Natural killer cell (primary cell): ENCODE results near the gene CAPZA2. TPM values are rescaled to one million over a fixed set of nuclear protein-coding genes. Genes with fewer than 3 reads are reported as not detected.
A peak's percentile ranks its signal among the peaks of the same experiment; 100 is the strongest.

ENCODE experiments used
- ATAC-seq, 3 donors: fragments of 150-1000 bp in 2 of 3; fragments of 200-7000 bp in 1 of 3; cut with Tn5 transposase; 1 replicate in 1 of 3; 2 replicates in 2 of 3; pipeline ENCODE4 v1.10.0; 2021; ENCODE audit warnings: mild to moderate bottlenecking in 2 of 3, moderate library complexity in 2 of 3
- DNase-seq, 2 donors: peaks; one replicate each; pipeline versions ENCODE4 v3.0.0 to v3.0.0-alpha.2; 2013 to 2021; ENCODE audit warnings: mixed read lengths in 1 of 2
- H3K27ac ChIP-seq: one replicate; pipeline ENCODE4 v1.5.1; 2013; ENCODE audit warnings: mild to moderate bottlenecking, low read length
- H3K27me3 ChIP-seq: one replicate; pipeline ENCODE4 v1.6.1; 2013; ENCODE audit warnings: low read length; ENCODE audit not compliant: control insufficient read depth, insufficient read depth
- H3K36me3 ChIP-seq: one replicate; pipeline ENCODE4 v1.6.1; 2013; ENCODE audit warnings: low read length; ENCODE audit not compliant: control insufficient read depth, insufficient read depth
- H3K4me1 ChIP-seq: one replicate; pipeline ENCODE4 v1.6.1; 2013; ENCODE audit warnings: low read length; ENCODE audit not compliant: control insufficient read depth, insufficient read depth
- H3K4me3 ChIP-seq: one replicate; pipeline ENCODE4 v1.5.1; 2013; ENCODE audit warnings: low read length
- H3K9me3 ChIP-seq: one replicate; pipeline ENCODE4 v1.6.1; 2013; ENCODE audit warnings: low read length; ENCODE audit not compliant: control insufficient read depth, insufficient read depth
- H3K27ac Mint-ChIP-seq, 2 donors: one replicate each; pipeline ENCODE4 v1.8.0; 2022; ENCODE audit warnings: mild to moderate bottlenecking in 2 of 2, mixed read lengths in 2 of 2, moderate library complexity in 1 of 2
- H3K27me3 Mint-ChIP-seq, 2 donors: one replicate each; pipeline ENCODE4 v1.8.0; 2022; ENCODE audit warnings: low read depth in 2 of 2, mixed read lengths in 2 of 2
- H3K36me3 Mint-ChIP-seq: one replicate; pipeline ENCODE4 v1.8.0; 2022; ENCODE audit warnings: mixed read lengths
- H3K4me1 Mint-ChIP-seq, 2 donors: one replicate each; pipeline ENCODE4 v1.8.0; 2022; ENCODE audit warnings: mixed read lengths in 2 of 2
- H3K4me3 Mint-ChIP-seq: one replicate; pipeline ENCODE4 v1.8.0; 2022; ENCODE audit warnings: mild to moderate bottlenecking, moderate library complexity, mixed read lengths
- H3K9me3 Mint-ChIP-seq, 2 donors: one replicate each; pipeline ENCODE4 v1.8.0; 2022; ENCODE audit warnings: mixed read lengths in 2 of 2
- CTCF ChIP-seq: fragments of 200-600 bp; IDR thresholded peaks from one replicate; pipeline ENCODE4 v1.8.0; 2022; ENCODE audit warnings: antibody characterized with exemption
- WGBS: methylation state at CpG from one replicate; pipeline ENCODE4 v1.1.7; 2013; ENCODE audit warnings: missing lambda C conversion rate; ENCODE audit not compliant: insufficient coverage; 5-methylcytosine and 5-hydroxymethylcytosine counted together
- intact Hi-C: fragments of 100-400 bp; cut with micrococcal nuclease; formaldehyde crosslinking; loops from one replicate; pipeline ENCODE4 v1.14.2; 2022
- total RNA-seq, 4 donors: library from RNA; stranded (reverse); fragments of 120-200 nt in 1 of 4; gene quantifications; one replicate each; pipeline versions ENCODE4 v1.2.3 to v1.2.4, GENCODE V29; 2013 to 2022

Gene CAPZA2
- total RNA-seq, 3 donors from 2014 or later (not counting 1 experiment from before 2014, with no cell fraction given): 97.0 to 135 (median 131) TPM

GRCh38 chr7:116877443-116878217, 15.2 kb downstream of the CAPZA2 start:
- Histone ChIP-seq H3K27ac (no peak overlapping the region), H3K4me1 (peaks cover 4% of the 10 kb centered on the region), H3K27me3 (no peaks in the 10 kb centered on the region), H3K9me3 (no peaks in the 10 kb centered on the region), H3K4me3 (no peak overlapping the region), H3K36me3 (no peaks in the 10 kb centered on the region)
- Mint-ChIP-seq H3K4me1 (peaks cover 32 to 33% of the 10 kb centered on the region in 2 donors), H3K9me3 (no peaks in the 10 kb centered on the region), H3K4me3 (no peak overlapping the region), H3K27me3 (no peaks in the 10 kb centered on the region), H3K27ac (no peak overlapping the region), H3K36me3 (no peaks in the 10 kb centered on the region)
- ATAC-seq (no peak), DNase-seq (no peak)
- intact Hi-C loops: no loop called here
- TF ChIP-seq CTCF: no peak
- 94% methylated on average over 3 of the region's 3 CpGs for WGBS

GRCh38 chr7:116884691-116885090, 22.3 kb downstream of the CAPZA2 start:
- no peak for DNase-seq
- no peaks in the 10 kb centered on the region for H3K4me1 ChIP-seq
- H3K9me3 Mint-ChIP-seq: no peaks in the 10 kb centered on the region
- no peak for TF ChIP-seq CTCF
- no peak overlapping the region for H3K27ac Mint-ChIP-seq
- no peaks in the 10 kb centered on the region for H3K27me3 ChIP-seq
- peaks cover 8% of the 10 kb centered on the region for H3K36me3 ChIP-seq
- no peaks in the 10 kb centered on the region for H3K9me3 ChIP-seq
- H3K27ac ChIP-seq: no peak overlapping the region
- no peak overlapping the region for H3K4me3 Mint-ChIP-seq
- no peak for ATAC-seq
- H3K27me3 Mint-ChIP-seq: no peaks in the 10 kb centered on the region
- intact Hi-C loops: no loop called here
- no peak overlapping the region for H3K4me3 ChIP-seq
- WGBS: no CpG with 5 or more reads among the region's 3 CpGs
- H3K4me1 Mint-ChIP-seq: peaks cover 32 to 36% of the 10 kb centered on the region in 2 donors
- H3K36me3 Mint-ChIP-seq: no peaks in the 10 kb centered on the region

GRCh38 chr7:116885724-116886123, 23.3 kb downstream of the CAPZA2 start:
- Mint-ChIP-seq H3K36me3 (no peaks in the 10 kb centered on the region), H3K9me3 (no peaks in the 10 kb centered on the region), H3K4me1 (peaks cover 32 to 36% of the 10 kb centered on the region in 2 donors), H3K27me3 (no peaks in the 10 kb centered on the region), H3K4me3 (no peak overlapping the region), H3K27ac (peak overlapping the region in 1 of 2 donors; percentile 8)
- TF ChIP-seq CTCF: no peak
- Histone ChIP-seq H3K27me3 (no peaks in the 10 kb centered on the region), H3K9me3 (no peaks in the 10 kb centered on the region), H3K4me3 (no peak overlapping the region), H3K36me3 (peaks cover 12% of the 10 kb centered on the region), H3K4me1 (no peaks in the 10 kb centered on the region), H3K27ac (no peak overlapping the region)
- WGBS: no CpG with 5 or more reads among the region's 2 CpGs
- DNase-seq (no peak), ATAC-seq (no peak)
- intact Hi-C loops: no loop called here
